OCI-LY1 (cell line): ENCODE results near the gene BEND3.
"Not testable (repeated sequence)": the region's sequence is repeated elsewhere in the genome, so short reads cannot be mapped to it uniquely, and the experiment has no call there.

ENCODE experiments used
- H2AFZ ChIP-seq: fragments of 200-600 bp; sonication (generic), shearing (Covaris generic); 2 replicates; pipeline ENCODE4 v1.6.0; 2014; ENCODE audit warnings: antibody characterized with exemption, mild to moderate bottlenecking, low read length
- H3F3A ChIP-seq: fragments of 200-600 bp; sonication (generic), shearing (Covaris generic); 2 replicates; pipeline ENCODE4 v1.6.0; 2014; ENCODE audit warnings: mild to moderate bottlenecking, antibody characterized with exemption, low read length, moderate library complexity; ENCODE audit not compliant: insufficient read depth
- H3K27ac ChIP-seq: fragments of 200-600 bp; sonication (generic); 2 replicates; pipeline ENCODE4 v1.5.1; 2014; ENCODE audit warnings: low read length, mixed run types, mild to moderate bottlenecking, low read depth; ENCODE audit not compliant: poor library complexity, severe bottlenecking
- H3K27me3 ChIP-seq: fragments of 200-600 bp; sonication (generic); 2 replicates; pipeline ENCODE4 v1.6.0; 2014; ENCODE audit warnings: antibody characterized with exemption, mild to moderate bottlenecking, low read length, moderate library complexity; ENCODE audit not compliant: insufficient read depth
- H3K36me3 ChIP-seq: fragments of 200-600 bp; sonication (generic); 2 replicates; pipeline ENCODE4 v1.6.1; 2014; ENCODE audit warnings: mild to moderate bottlenecking, antibody characterized with exemption, low read length, moderate library complexity, mixed read lengths; ENCODE audit not compliant: insufficient read depth
- H3K4me1 ChIP-seq: fragments of 200-600 bp; sonication (generic); 2 replicates; pipeline ENCODE4 v1.5.1; 2014; ENCODE audit warnings: mild to moderate bottlenecking, low read length, moderate library complexity; ENCODE audit not compliant: insufficient read depth, severe bottlenecking
- H3K4me2 ChIP-seq: fragments of 200-600 bp; sonication (generic), shearing (Covaris generic); 2 replicates; pipeline ENCODE4 v1.6.1; 2014; ENCODE audit warnings: low read length
- H3K4me3 ChIP-seq: fragments of 200-600 bp; sonication (generic); 2 replicates; pipeline ENCODE4 v1.5.1; 2014; ENCODE audit warnings: low read length, low read depth, mild to moderate bottlenecking, mixed read lengths; ENCODE audit not compliant: poor library complexity, severe bottlenecking
- H3K79me2 ChIP-seq: fragments of 200-600 bp; shearing (Covaris generic); 2 replicates; pipeline ENCODE4 v1.6.1; 2016; ENCODE audit warnings: mixed run types, low read length, mixed read lengths; ENCODE audit not compliant: insufficient read depth
- H3K9ac ChIP-seq: fragments of 200-600 bp; sonication (generic), shearing (Covaris generic); 2 replicates; pipeline ENCODE4 v1.6.1; 2014; ENCODE audit warnings: mild to moderate bottlenecking, low read length, mixed read lengths
- H3K9me2 ChIP-seq: fragments of 200-600 bp; sonication (generic), shearing (Covaris generic); 2 replicates; pipeline ENCODE4 v1.6.1; 2014; ENCODE audit warnings: low read depth, mild to moderate bottlenecking, low read length, mixed read lengths
- H3K9me3 ChIP-seq: fragments of 200-600 bp; shearing (Covaris generic); 2 replicates; pipeline ENCODE4 v1.6.1; 2014; ENCODE audit warnings: low read length, mixed read lengths
- H4K20me1 ChIP-seq: fragments of 200-600 bp; sonication (generic), shearing (Covaris generic); 2 replicates; pipeline ENCODE4 v1.6.0; 2016; ENCODE audit warnings: mild to moderate bottlenecking, low read length; ENCODE audit not compliant: insufficient read depth
- EZH2 ChIP-seq: fragments of 200-600 bp; sonication (generic), shearing (Covaris generic); IDR thresholded peaks from 2 replicates; pipeline ENCODE4 v1.8.0; 2017; ENCODE audit warnings: borderline replicate concordance, mixed run types, mild to moderate bottlenecking, antibody characterized with exemption, low read length, moderate library complexity, mixed read lengths
- TF ChIP-seq, protein P1 (sequence below): fragments of 200-600 bp; sonication (generic), shearing (Covaris generic); IDR thresholded peaks from 2 replicates; pipeline ENCODE4 v1.5.1; 2017; ENCODE audit warnings: mild to moderate bottlenecking, antibody characterized with exemption, low read length, moderate library complexity, mixed read lengths

Gene BEND3

DNA sequence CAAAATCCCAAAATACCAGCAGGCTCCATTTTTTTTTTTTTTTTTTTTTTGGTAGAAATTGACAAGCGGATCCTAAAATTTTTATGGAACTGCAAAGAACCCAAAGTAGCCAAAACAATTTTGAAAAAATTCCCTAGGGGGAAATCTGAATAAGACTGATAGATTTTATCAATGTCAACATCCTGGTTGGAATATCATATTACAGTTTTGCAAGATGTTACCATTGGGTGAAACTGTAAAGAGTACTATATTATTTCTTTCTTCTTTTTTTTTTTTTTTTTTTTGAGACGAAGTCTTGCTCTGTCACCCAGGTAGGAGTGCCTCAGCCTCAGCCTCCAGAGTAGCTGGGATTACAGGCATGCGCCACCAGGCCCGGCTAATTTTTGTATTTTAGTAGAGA is 29.4 kb upstream of the BEND3 start:
- Histone ChIP-seq H3K36me3 (no peaks in the 10 kb centered on the region), H3K27me3 (no peaks in the 10 kb centered on the region), H3K4me1 (peaks cover 6% of the 10 kb centered on the region), H3K4me3 (no peak overlapping the region), H4K20me1 (no peaks in the 10 kb centered on the region), H3K79me2 (no peaks in the 10 kb centered on the region), H3K27ac (no peak overlapping the region), H3K9me3 (no peaks in the 10 kb centered on the region), H3K9ac (no peak overlapping the region), H3K4me2 (no peak overlapping the region), H3F3A (no peaks in the 10 kb centered on the region), H3K9me2 (no peaks in the 10 kb centered on the region), H2AFZ (no peak overlapping the region)
- no peak for TF ChIP-seq EZH2
- TF ChIP-seq, protein P1, sequence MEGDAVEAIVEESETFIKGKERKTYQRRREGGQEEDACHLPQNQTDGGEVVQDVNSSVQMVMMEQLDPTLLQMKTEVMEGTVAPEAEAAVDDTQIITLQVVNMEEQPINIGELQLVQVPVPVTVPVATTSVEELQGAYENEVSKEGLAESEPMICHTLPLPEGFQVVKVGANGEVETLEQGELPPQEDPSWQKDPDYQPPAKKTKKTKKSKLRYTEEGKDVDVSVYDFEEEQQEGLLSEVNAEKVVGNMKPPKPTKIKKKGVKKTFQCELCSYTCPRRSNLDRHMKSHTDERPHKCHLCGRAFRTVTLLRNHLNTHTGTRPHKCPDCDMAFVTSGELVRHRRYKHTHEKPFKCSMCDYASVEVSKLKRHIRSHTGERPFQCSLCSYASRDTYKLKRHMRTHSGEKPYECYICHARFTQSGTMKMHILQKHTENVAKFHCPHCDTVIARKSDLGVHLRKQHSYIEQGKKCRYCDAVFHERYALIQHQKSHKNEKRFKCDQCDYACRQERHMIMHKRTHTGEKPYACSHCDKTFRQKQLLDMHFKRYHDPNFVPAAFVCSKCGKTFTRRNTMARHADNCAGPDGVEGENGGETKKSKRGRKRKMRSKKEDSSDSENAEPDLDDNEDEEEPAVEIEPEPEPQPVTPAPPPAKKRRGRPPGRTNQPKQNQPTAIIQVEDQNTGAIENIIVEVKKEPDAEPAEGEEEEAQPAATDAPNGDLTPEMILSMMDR, result no peak

DNA sequence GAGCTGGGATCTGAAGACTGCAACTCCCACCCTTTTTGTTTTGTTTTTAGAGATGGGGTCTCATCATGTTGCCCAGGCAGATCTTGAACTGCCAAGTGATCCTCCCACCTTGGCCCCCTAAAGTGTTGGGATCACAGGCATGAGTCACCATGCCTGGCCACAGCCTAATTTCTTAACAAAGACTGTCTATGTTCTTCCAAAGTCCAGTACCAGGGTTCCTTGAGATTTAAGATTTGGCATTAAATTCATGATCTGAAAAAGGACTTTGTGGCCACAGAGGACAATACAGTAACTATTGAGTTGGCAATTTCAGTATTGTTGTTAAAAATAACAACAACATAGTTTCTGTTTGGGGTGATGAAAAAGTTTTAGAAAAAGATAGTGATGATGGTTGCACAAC is 28.7 kb upstream of the BEND3 start:
- Histone ChIP-seq H3K4me1 (peaks cover 6% of the 10 kb centered on the region), H3K4me2 (no peak overlapping the region), H3K36me3 (no peaks in the 10 kb centered on the region), H3K9me3 (no peaks in the 10 kb centered on the region), H4K20me1 (no peaks in the 10 kb centered on the region), H3K79me2 (no peaks in the 10 kb centered on the region), H3K9ac (no peak overlapping the region), H3K9me2 (no peaks in the 10 kb centered on the region), H3K4me3 (no peak overlapping the region), H3K27ac (no peak overlapping the region), H3K27me3 (no peaks in the 10 kb centered on the region), H2AFZ (no peak overlapping the region), H3F3A (no peaks in the 10 kb centered on the region)
- TF ChIP-seq EZH2, result no peak
- TF ChIP-seq, protein P1, result no peak

DNA sequence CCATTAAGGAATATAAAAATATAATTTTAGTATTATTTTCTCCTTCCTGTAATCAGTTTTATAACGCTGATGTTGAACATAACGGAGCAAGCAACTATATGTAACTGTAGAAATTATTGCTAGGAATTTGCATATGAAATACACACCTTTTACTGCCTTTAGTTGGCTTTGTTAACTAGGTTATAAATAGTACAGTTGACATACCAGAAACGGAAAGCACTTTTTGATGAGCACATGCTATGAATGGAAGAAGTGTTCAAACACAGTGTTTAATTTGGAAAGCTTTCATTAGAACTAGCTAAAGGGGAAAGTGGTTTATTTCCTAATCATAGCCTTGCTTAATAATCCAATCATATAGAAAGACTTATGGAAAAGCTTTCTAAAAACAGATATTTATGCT is 25.3 kb upstream of the BEND3 start:
- Histone ChIP-seq H3K9me3 (no peaks in the 10 kb centered on the region), H4K20me1 (no peaks in the 10 kb centered on the region), H3K4me2 (no peak overlapping the region), H3K9ac (no peak overlapping the region), H3K36me3 (no peaks in the 10 kb centered on the region), H3F3A (no peaks in the 10 kb centered on the region), H2AFZ (no peak overlapping the region), H3K4me3 (no peak overlapping the region), H3K9me2 (no peaks in the 10 kb centered on the region), H3K27me3 (no peaks in the 10 kb centered on the region), H3K4me1 (peaks cover 6% of the 10 kb centered on the region), H3K79me2 (no peaks in the 10 kb centered on the region), H3K27ac (no peak overlapping the region)
- TF ChIP-seq, protein P1, result no peak
- no peak for TF ChIP-seq EZH2

DNA sequence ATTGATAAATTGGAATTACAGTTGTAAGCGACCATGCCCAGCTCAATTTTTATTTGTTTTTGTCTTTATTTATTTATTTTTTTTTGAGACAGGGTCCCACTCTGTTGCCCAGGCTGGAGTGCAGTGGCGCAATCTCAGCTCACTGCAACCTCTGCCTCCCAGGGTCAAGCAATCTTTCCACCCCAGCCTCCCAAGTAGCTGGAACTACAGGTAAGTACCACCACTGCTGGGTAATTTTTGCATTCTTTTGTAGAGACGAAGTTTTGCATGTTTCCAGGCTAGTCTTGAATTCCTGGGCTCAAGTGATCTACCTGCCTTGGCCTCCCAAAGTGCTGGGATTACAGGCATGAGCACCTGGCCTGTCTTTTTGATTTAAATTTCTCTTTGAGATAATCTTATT is 21.0 kb upstream of the BEND3 start:
- not testable (repeated sequence) for H3K4me2 ChIP-seq, H3F3A ChIP-seq, H3K9me2 ChIP-seq, H4K20me1 ChIP-seq, H3K36me3 ChIP-seq, H3K27ac ChIP-seq, H2AFZ ChIP-seq, H3K9me3 ChIP-seq, H3K9ac ChIP-seq, H3K4me3 ChIP-seq, H3K27me3 ChIP-seq, H3K79me2 ChIP-seq
- peaks cover 13% of the 10 kb centered on the region for H3K4me1 ChIP-seq

DNA sequence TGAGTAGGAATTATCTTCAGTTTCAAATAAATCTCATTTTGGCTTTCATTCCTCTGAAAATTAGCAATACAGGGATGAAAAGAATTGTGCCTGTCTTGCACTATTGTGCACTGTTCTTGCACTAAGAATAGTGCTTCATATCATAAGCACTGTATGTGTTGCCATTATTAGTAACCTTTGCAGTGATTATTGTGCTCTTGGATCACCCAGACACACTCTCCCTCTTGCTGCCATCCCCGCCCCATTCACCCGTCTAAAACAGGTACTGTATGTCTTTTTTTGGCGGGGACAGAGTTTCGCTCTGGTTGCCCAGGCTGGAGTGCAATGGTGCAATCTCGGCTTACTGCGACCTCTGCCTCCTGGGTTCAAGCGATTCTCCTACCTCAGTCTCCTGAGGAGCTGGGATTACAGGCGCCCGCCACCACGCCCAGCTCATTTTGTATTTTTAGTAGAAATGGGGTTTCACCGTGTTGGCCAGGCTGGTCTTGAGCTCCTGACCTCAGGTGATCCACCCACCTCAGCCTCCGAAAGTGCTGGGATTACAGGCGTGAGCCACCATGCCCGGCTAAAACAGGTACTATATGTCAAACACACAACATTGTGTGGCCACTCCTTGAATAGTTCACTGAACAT is 19.8 kb upstream of the BEND3 start:
- H3K9ac ChIP-seq, H3K4me1 ChIP-seq, H3K36me3 ChIP-seq, H3K4me3 ChIP-seq, H4K20me1 ChIP-seq, H3K9me2 ChIP-seq, H2AFZ ChIP-seq, H3K27ac ChIP-seq, H3K4me2 ChIP-seq, H3K27me3 ChIP-seq, H3K79me2 ChIP-seq, H3K9me3 ChIP-seq, H3F3A ChIP-seq: not testable (repeated sequence)
